GM19463 (cell line): ENCODE data around the gene ADARB2.
"Not testable (repeated sequence)": the region's sequence is repeated elsewhere in the genome, so short reads cannot be mapped to it uniquely, and the experiment has no call there.

Source experiments
- ATAC-seq: cut with Tn5 transposase; IDR thresholded peaks from one replicate; pipeline ENCODE4 v1.9.1; 2021; ENCODE audit warnings: mild to moderate bottlenecking, moderate library complexity; ENCODE audit not compliant: unreplicated experiment

Gene ADARB2

DNA sequence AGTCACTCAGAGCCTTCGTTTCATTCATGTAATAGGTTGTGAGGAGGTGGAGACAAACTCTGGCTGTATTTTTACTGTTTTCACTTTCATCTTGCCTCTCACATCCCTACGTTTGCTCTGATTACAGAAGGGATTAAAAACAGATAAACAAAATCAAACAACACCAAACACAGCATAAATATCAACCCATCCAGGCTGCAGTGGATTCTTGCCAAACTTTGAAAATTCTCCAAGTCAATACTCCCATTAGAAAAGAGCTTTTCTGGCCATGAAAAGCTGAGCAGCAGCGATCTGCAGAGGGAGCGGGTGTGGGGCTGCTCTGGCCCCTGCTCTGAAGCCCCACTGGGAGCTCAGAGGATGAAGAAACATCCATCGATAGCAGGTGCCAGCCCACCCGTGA is 397.9 kb downstream of the ADARB2 start:
- no peak for ATAC-seq

DNA sequence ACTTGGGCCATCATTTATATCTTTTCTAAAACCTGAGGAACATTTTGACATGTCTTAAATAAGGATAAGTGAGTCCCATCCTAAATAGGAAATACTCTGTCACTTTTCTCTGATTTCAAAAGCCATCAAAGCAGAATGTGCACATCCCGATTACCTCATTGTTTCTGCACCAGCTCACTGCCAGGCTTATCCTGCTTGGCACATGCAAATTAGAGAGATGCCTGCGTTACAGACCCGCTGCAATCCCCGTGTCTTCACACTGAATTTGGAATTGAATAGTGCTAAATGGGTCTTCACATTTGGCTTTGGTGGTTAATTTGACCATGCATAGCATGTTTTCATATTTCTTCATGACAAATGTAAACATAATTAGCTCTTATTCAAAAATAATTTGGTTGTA is 401.7 kb downstream of the ADARB2 start:
- ATAC-seq: no peak

DNA sequence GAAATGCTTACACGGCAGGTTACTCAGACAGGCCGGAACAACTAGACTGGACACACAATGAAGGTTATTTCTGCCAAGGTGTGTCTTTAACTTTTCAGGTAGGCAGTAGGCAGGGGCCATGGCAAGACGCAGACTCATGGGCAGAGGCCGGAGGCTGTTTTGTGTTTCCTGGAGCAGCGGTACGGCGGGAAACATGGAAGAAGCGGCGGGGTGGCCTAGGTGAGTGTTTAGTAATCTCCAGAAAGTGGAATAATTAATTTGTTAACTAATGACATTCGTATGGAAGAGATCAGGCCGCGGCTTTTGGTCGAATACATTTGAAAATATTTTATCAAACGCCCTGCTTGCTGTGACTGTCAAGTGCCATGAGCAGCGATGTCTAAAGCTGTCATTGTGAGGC is 403.3 kb downstream of the ADARB2 start:
- no peak for ATAC-seq

DNA sequence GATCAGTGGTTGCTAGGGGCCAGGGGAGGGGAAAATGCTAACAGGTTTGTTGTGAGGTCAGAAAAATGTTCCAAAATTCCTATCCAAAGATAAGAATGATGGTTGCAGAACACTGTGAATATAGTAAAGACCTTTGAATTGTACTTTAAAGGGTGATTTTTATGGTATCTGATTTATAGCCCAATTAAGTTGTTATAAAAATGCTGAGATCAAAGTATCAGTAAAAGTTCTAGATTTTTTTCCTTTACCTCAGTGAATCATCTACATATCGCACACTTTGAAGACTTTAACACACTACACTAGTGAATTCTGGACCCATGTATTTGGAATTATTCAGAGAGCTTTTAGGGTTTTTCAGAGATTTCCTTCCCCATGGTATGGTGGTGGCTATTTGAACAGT is 405.8 kb downstream of the ADARB2 start:
- no peak for ATAC-seq

DNA sequence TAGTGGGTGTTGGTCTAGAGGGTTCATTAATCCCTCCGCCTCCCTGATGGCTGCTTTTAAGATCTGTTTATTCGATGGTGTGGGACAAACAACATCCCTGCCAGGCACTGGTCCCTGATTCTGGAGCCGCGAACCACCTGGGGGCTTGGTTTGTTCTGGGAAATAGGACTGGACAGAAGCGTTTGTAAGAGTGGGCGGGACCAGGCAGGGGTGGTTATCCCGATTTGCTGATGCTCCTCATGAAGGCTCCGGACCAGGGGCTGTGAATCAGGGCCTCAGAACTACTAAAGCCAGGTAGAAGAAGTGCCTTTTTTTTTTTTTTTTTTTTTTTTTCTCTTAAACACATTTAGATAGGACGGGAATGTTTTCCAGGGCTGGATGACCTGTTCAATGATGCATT is 407.7 kb downstream of the ADARB2 start:
- ATAC-seq: no peak

DNA sequence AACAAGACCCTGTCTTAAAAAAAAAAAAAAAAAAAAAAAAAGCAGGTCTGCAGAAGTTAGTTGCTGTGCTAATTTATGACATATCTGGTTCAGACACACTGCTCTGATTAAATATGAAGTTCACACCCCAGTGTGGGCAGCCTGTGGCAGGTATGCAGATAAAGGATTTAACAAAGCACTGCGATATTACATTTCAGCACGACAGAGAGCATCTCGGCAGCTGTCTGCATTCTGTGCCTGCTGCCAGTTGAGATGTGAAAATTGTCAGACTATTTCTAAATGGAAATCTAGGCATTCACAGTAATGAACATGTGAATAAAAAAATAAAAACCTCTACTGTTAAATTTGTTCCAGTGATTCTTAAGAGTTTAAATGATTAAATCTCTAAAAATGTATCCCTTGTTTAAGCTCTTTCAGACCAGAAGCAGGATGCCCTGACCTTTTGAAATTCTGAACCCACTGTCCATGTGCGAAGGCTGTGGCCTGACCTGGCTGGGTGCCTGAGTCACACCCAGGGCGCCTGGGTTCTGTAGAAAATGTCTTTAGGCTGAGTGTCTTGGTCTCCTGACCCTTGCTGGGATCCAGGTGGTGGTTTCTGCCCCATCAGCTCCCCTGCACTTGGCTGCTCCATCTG is 408.2 kb downstream of the ADARB2 start:
- no peak for ATAC-seq

DNA sequence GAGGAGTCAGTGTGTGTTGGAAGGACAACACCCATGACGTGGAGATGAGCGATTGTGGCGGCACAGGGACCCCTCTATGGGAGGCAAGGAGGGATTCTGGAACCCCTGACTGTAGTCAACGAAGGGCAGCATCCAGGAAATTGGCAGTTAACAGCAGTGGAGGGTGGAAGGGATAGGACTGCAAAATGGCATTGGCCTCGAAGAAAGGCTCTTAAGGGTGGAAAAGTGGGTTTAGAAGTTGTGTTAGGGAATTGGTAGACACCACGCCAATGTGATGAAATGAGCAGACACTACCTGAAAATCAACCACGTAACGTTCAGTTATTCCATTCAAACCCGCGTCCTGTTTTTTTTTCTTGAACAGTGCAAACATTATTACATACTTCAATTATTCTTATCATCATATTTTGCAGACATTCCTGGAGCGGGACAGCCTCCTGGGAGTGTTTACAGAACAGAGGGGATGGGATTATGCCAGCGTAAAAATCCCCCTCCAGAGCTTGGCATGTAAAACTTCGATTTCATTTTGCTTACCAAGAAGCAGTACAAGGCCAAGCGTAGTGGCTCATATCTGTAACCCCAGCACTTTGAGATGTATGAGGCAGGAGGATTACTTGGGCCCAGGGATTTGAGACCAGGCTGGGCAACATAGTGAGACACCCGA is 409.0 kb downstream of the ADARB2 start:
- ATAC-seq: no peak

DNA sequence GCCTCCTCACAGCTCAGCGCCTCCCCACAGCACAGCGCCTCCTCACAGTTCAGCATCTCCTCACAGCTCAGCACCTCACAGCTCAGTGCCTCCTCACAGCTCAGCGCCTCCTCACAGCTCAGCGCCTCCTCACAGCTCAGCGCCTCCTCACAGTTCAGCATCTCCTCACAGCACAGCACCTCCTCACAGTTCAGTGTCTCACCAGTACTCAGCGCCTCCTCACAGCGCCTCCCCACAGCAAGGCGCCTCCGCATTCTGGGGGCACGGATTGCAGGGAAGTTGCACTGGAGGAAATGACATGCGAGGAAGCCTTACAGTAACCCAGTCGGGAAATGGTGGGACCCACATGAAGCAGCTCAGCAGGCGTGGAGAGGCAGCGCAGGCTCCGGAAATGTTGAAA is 409.6 kb downstream of the ADARB2 start:
- no peak for ATAC-seq

DNA sequence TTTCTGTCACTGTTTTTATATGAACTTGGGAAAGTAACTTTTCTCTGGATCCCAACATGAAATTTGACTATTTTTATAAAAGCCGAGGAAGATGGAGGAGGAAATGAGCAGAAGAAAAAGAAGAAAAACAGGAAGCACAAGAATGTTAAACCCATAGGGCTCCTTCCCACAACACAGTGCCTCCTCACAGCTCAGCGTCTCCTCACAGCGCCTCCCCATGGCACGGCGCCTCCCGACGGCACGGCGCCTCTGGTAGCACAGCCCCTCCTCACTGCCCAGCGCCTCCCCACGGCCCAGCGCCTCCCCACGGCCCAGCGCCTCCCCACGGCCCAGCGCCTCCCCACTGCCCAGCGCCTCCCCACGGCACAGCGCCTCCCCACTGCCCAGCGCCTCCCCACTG is 410.8 kb downstream of the ADARB2 start:
- not testable (repeated sequence) for ATAC-seq

DNA sequence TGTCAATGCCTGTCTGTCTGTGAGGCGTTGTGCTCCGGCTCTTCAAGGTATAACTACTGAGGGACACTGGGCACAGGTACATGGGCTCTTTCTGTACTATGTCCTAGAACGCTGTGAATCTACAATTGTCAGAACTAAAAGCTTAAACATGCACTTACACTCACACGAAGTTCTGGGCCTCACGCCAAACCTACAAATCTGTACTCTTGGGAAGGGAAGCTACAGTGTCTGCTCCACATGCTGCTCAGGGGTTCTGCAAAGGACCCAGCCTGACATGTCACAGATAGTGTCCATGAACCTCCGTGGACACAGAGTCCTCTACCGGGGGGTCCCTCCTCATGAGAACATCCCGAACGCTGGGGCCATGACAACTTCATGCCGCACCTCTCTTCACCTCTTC is 412.4 kb downstream of the ADARB2 start:
- ATAC-seq: no peak

DNA sequence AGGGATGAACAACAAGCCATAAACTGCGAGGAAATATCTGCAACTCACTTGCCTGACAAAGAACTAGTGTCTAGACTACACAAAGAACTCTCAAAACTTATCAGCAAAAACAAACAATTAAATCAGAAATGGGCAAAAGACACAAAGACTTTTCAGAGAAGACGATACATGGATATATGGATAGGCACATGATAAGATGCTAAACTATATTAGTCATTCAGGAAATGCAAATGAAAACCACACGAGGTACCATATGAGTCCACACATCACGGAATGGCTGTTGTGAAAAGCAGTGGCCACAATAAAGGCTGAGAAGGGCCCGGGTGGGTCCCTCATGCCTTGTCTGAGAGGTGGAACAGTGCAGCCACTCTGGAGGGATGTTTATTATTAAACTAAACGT is 413.4 kb downstream of the ADARB2 start:
- ATAC-seq: no peak

DNA sequence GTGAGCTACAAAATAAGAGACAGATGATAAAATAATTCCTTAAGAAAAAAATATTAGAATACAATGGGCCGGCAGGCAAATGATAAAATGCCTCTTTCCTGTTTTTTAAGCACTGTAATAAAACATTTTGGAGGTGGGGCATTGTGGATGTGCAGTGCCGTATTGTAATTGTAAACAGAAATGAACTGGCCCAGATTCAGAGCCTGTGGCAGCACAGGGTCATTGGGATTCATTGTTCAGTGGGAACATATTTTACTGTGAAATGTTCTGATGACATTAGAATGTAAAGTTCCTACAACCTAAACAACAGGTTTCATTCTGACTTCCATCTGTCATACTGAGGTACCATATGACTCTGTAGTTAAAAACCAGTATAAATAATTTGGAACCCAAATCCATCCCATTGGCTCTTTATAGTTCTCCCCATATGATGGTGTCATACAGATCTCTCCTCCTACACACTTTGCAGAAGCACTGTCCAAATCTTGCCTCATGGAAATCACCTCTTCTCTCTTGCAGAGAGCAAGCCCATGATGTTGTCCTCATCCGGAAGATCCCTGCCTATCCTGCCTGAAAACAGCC is 416.5 kb downstream of the ADARB2 start:
- no peak for ATAC-seq

DNA sequence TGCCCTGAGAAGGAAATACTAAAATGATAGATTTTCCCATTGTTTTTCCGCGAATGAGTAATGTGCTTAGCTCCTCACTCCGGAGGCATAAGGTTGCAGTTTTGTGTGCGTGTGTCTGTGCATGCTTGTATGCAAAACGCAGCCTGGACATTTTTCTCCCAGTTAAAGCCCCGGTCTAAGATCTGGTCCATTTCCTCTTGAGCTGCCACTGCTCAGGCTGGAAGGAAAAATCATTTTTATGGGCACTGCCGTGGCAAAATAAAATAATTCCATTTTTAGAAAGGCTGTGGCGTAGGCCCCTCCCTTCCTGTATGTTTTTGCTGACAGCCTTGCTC is 420.5 kb downstream of the ADARB2 start:
- ATAC-seq: no peak

DNA sequence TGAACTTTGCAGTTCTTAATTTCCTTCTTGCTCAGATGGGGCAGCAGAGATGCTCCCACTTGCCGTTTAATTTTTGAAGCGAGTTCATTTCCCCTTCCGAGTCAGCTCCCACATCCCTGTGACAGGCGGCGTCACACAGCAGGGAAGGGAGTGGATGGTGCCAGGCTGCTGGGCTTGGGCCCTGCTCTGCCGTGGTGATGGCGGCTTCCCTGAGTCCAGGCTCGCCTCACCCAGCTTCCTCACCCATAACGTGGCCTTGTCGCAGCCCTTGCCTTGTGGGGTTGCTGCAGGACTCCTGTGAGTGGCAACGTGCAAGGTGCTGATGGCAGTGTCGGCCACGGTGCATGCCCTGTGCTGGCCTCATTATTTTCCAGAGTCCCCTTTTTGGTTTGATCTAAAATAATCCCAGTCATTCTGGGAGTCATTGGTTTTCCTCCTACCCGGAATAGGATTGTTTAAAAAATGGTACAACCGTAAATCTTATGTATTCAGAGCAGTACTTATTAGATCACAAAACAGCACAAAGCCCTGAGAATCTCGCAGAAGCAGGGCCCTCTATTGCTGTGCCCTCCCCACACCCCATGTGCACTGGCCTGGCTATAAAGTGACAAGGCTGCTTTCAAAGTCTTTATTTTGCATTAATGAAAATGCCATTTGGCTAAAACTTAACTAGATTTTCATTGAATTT is 421.1 kb downstream of the ADARB2 start:
- no peak for ATAC-seq

DNA sequence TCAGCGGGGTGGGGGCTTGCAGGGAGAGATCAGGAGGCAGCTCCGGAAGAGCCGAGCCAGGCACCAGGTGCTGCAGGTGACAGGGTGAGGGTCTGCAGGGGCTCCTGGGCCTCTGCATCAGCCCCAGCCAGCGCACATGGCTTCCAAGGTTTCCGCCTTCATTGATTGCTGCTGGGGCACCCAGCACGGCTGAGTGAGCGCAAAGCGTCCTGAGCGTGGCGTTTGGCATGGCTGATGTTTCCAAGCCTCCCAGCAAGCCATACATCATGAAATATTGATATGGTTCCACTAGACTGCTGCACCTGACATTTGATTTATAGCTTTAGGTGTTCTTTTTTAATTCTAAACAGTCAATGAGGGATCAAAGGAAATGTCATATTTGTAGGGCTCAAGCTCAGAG is 422.1 kb downstream of the ADARB2 start:
- no peak for ATAC-seq

DNA sequence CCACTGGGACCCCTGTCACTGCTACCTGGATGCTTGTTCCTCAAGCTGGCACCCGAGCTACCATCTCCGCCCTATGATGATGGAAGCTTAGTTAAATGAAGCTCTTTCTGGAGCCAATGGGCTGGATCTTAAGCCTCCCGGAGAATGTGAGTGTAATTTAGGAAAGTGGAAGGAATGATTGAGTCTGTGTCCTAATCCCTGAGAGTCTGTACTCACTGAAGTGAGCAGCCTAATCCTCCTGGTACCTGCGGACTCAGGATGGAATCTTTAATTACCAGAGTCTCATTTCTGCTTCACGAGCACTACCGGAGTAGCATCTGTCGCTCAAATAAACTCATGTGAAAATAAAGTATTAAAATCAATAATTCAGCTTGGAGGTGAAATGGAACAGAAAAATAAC is 425.6 kb downstream of the ADARB2 start:
- no peak for ATAC-seq

DNA sequence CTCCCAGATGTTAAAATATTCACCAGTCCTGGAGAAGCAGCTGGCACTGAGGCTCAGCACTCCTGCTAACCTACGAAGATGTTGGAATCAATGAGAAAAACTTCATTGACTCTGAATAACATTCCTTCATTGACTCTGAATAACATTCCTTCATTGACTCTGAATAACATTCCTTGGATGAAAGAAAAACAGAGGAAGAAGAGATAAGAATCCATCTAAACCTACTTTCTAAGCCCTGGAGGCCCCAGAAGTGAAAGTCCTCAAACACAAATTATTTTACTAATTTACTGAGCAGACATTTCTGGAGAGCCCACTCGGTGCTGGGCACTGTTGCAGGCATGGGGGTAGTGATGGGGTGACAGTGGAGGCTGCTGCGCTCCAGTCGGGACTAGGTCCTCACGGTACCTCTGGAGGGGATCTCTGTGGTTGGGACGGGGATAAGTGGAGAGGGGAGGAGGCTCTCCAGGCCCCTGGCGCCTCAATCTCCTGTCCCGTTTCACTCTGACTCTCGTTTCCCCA is 427.0 kb downstream of the ADARB2 start:
- no peak for ATAC-seq

DNA sequence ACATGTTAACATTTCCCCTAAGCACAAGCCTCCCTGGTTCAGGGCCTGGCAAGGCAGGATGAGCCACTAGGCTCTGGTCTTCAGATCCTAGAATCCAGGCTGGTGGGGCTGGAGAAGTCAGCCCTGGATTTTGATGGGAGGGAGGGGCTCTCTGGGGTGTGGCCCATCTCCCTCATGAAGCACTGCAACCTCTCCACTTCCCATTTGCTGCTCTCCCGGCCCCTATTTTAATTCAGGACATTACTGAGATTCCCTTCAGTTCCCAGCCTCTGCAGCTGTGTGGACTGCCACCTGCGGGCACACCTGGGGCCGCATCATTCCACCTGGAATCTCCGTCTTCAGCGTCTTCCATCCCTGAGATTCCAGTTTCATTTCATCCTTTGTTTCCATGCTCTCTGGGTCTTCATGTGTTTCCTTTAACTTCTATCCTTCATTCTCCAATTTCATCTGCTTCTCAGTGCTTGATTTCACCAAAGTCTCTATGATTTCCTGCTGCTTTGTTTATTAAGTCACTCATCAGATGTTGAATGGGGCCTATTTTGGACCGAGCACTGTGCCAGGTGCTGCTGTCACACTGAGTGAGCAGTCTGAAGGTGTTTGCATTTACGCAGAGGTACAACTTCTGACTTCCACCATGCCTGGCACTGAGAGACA is 427.6 kb downstream of the ADARB2 start:
- no peak for ATAC-seq

DNA sequence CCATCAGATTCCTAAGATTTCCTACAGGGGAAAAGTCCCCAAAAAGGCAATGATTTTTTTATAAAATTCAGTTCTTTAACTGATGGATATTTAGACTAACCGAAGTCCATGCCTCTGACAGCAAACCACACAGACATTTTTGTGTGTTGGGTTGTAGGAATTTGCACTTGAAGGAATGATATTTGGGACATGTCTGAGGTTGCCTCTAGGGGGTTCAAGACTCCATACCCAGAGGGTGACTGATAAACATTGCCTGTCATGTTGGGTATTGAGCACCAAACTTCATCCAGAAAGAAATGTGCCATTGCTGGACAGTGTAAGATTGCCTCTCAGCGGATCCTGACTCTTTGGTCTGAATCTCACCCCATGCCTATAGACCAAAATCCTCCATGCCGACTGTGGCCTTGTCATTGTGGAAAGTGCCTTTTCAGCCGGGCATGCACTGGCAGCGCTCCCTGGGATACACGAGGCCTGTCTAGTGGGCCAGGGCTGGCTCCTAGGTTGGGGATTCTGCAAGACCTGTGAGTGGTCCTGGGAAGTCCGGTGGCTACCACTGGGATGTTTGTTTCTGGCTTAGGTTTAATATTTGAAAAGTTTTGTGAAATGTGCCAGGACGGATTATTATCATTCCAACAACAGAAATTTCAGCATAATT is 428.2 kb downstream of the ADARB2 start:
- no peak for ATAC-seq

DNA sequence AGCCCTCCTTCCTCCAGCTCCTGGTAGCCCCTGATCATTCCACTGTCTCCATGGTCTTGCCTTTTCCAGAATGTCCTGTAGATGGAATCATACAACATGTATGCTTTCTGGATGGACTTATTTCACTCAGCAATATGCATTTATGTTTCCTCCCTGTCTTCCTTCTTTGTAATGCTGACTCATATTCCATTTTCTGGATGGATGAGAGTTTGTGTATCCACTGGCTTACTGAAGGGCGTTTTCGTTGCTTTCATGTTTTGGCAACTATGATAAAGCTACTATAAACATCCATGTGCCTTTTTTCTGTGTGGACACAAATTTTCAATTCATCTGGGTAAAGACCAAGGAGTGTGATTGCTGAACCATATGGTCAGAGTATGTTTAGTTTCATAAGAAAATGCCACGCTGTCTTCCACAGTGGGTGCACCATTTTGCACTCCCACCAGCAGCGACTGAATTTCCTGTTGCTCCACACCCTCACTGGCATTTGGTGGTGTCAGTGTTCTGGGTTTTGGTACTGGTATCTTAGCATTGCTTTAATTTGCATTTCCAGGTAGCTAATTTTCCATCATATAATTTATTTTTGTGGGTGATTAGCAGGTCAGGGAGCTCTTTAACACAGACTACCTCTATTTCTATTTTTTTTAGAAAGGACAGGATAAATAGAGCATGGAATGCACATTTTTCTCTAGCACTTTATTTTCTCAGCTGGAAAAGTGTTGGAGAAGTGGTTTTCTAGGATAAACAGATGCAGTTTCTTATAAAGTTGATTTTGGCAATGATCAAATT is 429.0 kb downstream of the ADARB2 start:
- no peak for ATAC-seq
